VCaP (cell line): ENCODE data around the gene GLO1.
A peak's percentile ranks its signal among the peaks of the same experiment; 100 is the strongest.

Experiments
- H3K27ac ChIP-seq: fragments of 450-650 bp; 2 replicates; pipeline ENCODE4 v1.5.1; 2017
- CTCF ChIP-seq: fragments of 450-650 bp; conservative IDR thresholded peaks from 2 replicates; pipeline ENCODE4 v1.5.1; 2017; ENCODE audit warnings: mild to moderate bottlenecking, moderate library complexity

Gene GLO1

GRCh38 chr6:38702558-38703397, at the start of gene GLO1:
Gene GLO1 (minus strand): TSS chr6:38703145. CDS start chr6:38703054, 91 bp downstream.
- no peak for TF ChIP-seq CTCF
- H3K27ac ChIP-seq = peak within 1 kb of the TSS; percentile 83

DNA sequence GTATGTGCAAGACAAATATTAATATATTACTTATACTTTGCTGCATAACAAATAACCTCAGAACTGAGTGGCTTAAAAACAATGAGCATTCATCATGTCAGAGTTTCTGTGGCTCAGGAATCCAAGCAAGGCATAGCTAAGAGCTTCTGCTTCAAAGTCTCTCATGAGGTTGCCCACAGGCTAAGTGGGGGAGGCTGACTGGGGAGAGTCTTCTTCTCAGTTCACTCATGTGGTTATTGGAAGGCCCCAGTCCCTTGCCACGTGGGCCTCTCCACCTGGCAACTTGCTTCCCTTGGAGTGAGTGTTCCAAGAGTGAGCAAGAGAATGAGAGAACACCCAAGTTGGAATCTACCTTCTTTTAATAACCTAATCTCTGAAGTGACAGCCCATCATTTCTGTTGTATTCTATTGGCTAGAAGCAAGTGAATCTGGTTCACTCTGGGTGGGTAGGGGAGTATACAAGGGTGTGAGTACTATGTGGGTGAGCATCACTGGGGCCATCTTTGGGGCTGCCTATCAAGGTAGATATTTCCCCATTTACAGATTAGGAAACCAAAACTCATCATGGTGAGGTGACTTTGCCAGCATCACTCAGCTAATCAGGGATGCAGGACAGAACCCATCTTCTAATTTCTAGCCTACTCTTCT, 48.1 kb upstream of the GLO1 start:
- H3K27ac ChIP-seq = no peak overlapping the region
- TF ChIP-seq CTCF = no peak

GRCh38 chr6:38749473-38749872, 46.5 kb upstream of the GLO1 start:
- no peak for TF ChIP-seq CTCF
- H3K27ac ChIP-seq = no peak overlapping the region

- peak; percentile 62 for TF ChIP-seq CTCF
- no peak overlapping the region for H3K27ac ChIP-seq
Measured at GRCh38 chr6:38739532-38739931, 36.6 kb upstream of the GLO1 start.

GRCh38 chr6:38738261-38738660, 35.3 kb upstream of the GLO1 start:
- TF ChIP-seq CTCF = no peak

GRCh38 chr6:38736951-38737350, 34.0 kb upstream of the GLO1 start:
- no peak for TF ChIP-seq CTCF

More at GRCh38 chr6:38738261-38738660, 35.3 kb upstream of the GLO1 start:
- H3K27ac ChIP-seq = no peak overlapping the region

GRCh38 chr6:38730140-38730862, 27.4 kb upstream of the GLO1 start:
- peak overlapping the region; percentile 72 for H3K27ac ChIP-seq
- TF ChIP-seq CTCF = no peak

More at GRCh38 chr6:38736951-38737350, 34.0 kb upstream of the GLO1 start:
- no peak overlapping the region for H3K27ac ChIP-seq
